ENCODE data around the gene BSPRY. TPM values are rescaled to one million over a fixed set of nuclear protein-coding genes. Genes with fewer than 3 reads are reported as not detected.
A peak's percentile ranks its signal among the peaks of the same experiment; 100 is the strongest.

BSPRY gene
- total RNA-seq, 2 experiments from 2014 or later = 5.7 to 6.6 TPM

- POLR2A ChIA-PET = no interaction called here
- Mint-ChIP-seq H3K27me3 (no peaks in the 10 kb centered on the region), H3K9me3 (ENCODE audit: low read depth) (no peaks in the 10 kb centered on the region), H3K4me1 (peaks cover 38% of the 10 kb centered on the region), H3K36me3 (ENCODE audit: low read depth) (no peaks in the 10 kb centered on the region), H3K27ac (no peak overlapping the region), H3K4me3 (no peak overlapping the region)
- ATAC-seq (no peak), DNase-seq (no peak)
- intact Hi-C loops (cut with DNase I, micrococcal nuclease) = loop anchor here (2.0 to 10.0 kb wide), 5 partner anchors 35 to 855 kb away; partner anchors contain the start of genes C9orf43 (in 1 of the 2), FKBP15 (in 1 of the 2), HDHD3 (in 1 of the 2) and KIAA1958 (in 1 of the 2)
- CTCF ChIA-PET = interaction anchor here (0.9 kb wide), 2 partner anchors 121 to 316 kb away, joined by 4 read pairs; partner anchors contain the start of genes FKBP15 and SLC31A1
These were observed 7.5 kb upstream of the BSPRY start for GRCh38 chr9:113341712-113342410.

GRCh38 chr9:113343732-113344231 lies 5.6 kb upstream of the BSPRY start:
- ChIA-PET POLR2A (no interaction called here), CTCF (interaction anchor here (0.6 kb wide), 1 partner anchor 74 kb away, joined by 3 read pairs; no protein-coding TSS in a partner anchor)
- DNase-seq = peak; percentile 37
- Mint-ChIP-seq H3K27ac (no peak overlapping the region), H3K36me3 (ENCODE audit: low read depth) (no peaks in the 10 kb centered on the region), H3K27me3 (peaks cover 3% of the 10 kb centered on the region), H3K4me3 (no peak overlapping the region), H3K9me3 (ENCODE audit: low read depth) (no peaks in the 10 kb centered on the region), H3K4me1 (peaks cover 43% of the 10 kb centered on the region)
- intact Hi-C loops (cut with DNase I, micrococcal nuclease) = loop anchor here (5.0 to 10.0 kb wide), 2 partner anchors 34 to 289 kb away; partner anchors contain the start of genes HDHD3 (in 1 of the 2) and ZFP37 (in 1 of the 2)
- ATAC-seq = no peak

GRCh38 chr9:113345190-113345589 lies 4.2 kb upstream of the BSPRY start:
- Mint-ChIP-seq H3K4me1 (peaks cover 44% of the 10 kb centered on the region), H3K27me3 (peaks cover 10% of the 10 kb centered on the region), H3K9me3 (ENCODE audit: low read depth) (no peaks in the 10 kb centered on the region), H3K27ac (peak overlapping the region; percentile 1), H3K36me3 (ENCODE audit: low read depth) (no peaks in the 10 kb centered on the region), H3K4me3 (no peak overlapping the region)
- no peak for ATAC-seq
- ChIA-PET CTCF (interaction anchor here (0.6 to 2.1 kb wide), 3 partner anchors 24 to 68 kb away, joined by 3 to 8 read pairs (median 4); partner anchors contain the start of genes C9orf43 and POLE3), POLR2A (no interaction called here)
- intact Hi-C loops (cut with DNase I, micrococcal nuclease) = loop anchor here in 1 of 2 experiments (5.0 to 10.0 kb wide), 2 partner anchors 193 to 290 kb away; partner anchors contain the start of genes SLC31A2 and ZFP37
- no peak for DNase-seq

GRCh38 chr9:113345671-113346070 lies 3.7 kb upstream of the BSPRY start:
- Mint-ChIP-seq H3K27ac (no peak overlapping the region), H3K4me1 (peaks cover 44% of the 10 kb centered on the region)
- POLR2A ChIA-PET = no interaction called here

GRCh38 chr9:113348437-113348836 lies 904 bp upstream of the BSPRY start:
- no peaks in the 10 kb centered on the region for H3K36me3 Mint-ChIP-seq (ENCODE audit: low read depth)
- ATAC-seq (no peak), DNase-seq (no peak)
- ChIA-PET POLR2A (no interaction called here), CTCF (interaction anchor here (0.6 to 2.8 kb wide), 7 partner anchors 9 to 310 kb away, joined by 3 to 11 read pairs (median 3); partner anchors contain the start of genes CDC26, PRPF4 and WDR31)
- H3K4me3 Mint-ChIP-seq = no peak overlapping the region
- intact Hi-C loops (cut with DNase I, micrococcal nuclease) = loop anchor here in 1 of 2 experiments (2.0 to 10.0 kb wide), 3 partner anchors 74 to 294 kb away; partner anchors contain the start of genes CDC26, PRPF4, SLC31A2 and ZFP37
- H3K27ac Mint-ChIP-seq = no peak overlapping the region
- peaks cover 48% of the 10 kb centered on the region for H3K4me1 Mint-ChIP-seq
- H3K27me3 Mint-ChIP-seq = peaks cover 34% of the 10 kb centered on the region
- H3K9me3 Mint-ChIP-seq (ENCODE audit: low read depth) = no peaks in the 10 kb centered on the region

More at GRCh38 chr9:113345671-113346070, 3.7 kb upstream of the BSPRY start:
- peaks cover 14% of the 10 kb centered on the region for H3K27me3 Mint-ChIP-seq
- peak; percentile 8 for ATAC-seq
- CTCF ChIA-PET = interaction anchor here (1.2 to 2.1 kb wide), 2 partner anchors 65 to 69 kb away, joined by 4 to 8 read pairs; partner anchors contain the start of genes C9orf43 and POLE3
- no peak for DNase-seq
- H3K9me3 Mint-ChIP-seq (ENCODE audit: low read depth) = no peaks in the 10 kb centered on the region
- no peak overlapping the region for H3K4me3 Mint-ChIP-seq
- no peaks in the 10 kb centered on the region for H3K36me3 Mint-ChIP-seq (ENCODE audit: low read depth)
- intact Hi-C loops (cut with DNase I, micrococcal nuclease) = loop anchor here in 1 of 2 experiments (5.0 to 10.0 kb wide), 2 partner anchors 193 to 291 kb away; partner anchors contain the start of genes SLC31A2 and ZFP37

GRCh38 chr9:113349066-113349444 lies 286 bp upstream of the BSPRY start:
- H3K36me3 Mint-ChIP-seq (ENCODE audit: low read depth) = no peaks in the 10 kb centered on the region
- no peak overlapping the region for H3K27ac Mint-ChIP-seq
- H3K4me1 Mint-ChIP-seq = peaks cover 48% of the 10 kb centered on the region
- DNase-seq = no peak
- no peak for ATAC-seq
- CTCF ChIA-PET = interaction anchor here (0.9 to 2.8 kb wide), 4 partner anchors 9 to 79 kb away, joined by 3 to 11 read pairs (median 4); partner anchors contain the start of gene WDR31
- POLR2A ChIA-PET = interaction anchor here (1.3 kb wide), 1 partner anchor 9 kb away, joined by 5 read pairs; the partner anchor contains the start of gene WDR31
- H3K9me3 Mint-ChIP-seq (ENCODE audit: low read depth) = no peaks in the 10 kb centered on the region
- peak overlapping the region; percentile 66 for H3K4me3 Mint-ChIP-seq
- peaks cover 37% of the 10 kb centered on the region for H3K27me3 Mint-ChIP-seq
- intact Hi-C loops (cut with DNase I, micrococcal nuclease) = loop anchor here in 1 of 2 experiments (1.0 to 10.0 kb wide), 5 partner anchors 9 to 294 kb away; partner anchors contain the start of genes CDC26, PRPF4, SLC31A2 and WDR31

GRCh38 chr9:113350107-113350661 lies 843 bp downstream of the BSPRY start:
- DNase-seq = peak; percentile 37
- ATAC-seq = peak; percentile 20
- Mint-ChIP-seq H3K27ac (peak overlapping the region; percentile 71), H3K4me3 (peak overlapping the region; percentile 75), H3K4me1 (peaks cover 44% of the 10 kb centered on the region), H3K36me3 (ENCODE audit: low read depth) (no peaks in the 10 kb centered on the region), H3K27me3 (peaks cover 37% of the 10 kb centered on the region), H3K9me3 (ENCODE audit: low read depth) (no peaks in the 10 kb centered on the region)
- ChIA-PET CTCF (interaction anchor here (0.5 to 2.8 kb wide), 10 partner anchors 10 to 766 kb away, joined by 3 to 11 read pairs (median 4); partner anchors contain the start of gene WDR31), POLR2A (interaction anchor here (0.7 to 1.9 kb wide), 4 partner anchors 10 to 60 kb away, joined by 3 to 6 read pairs (median 4); partner anchors contain the start of genes C9orf43, POLE3 and WDR31)
- intact Hi-C loops (cut with DNase I, micrococcal nuclease) = loop anchor here (1.0 to 2.0 kb wide), 3 partner anchors 10 to 61 kb away; partner anchors contain the start of genes ALAD (in 1 of the 2), C9orf43 (in 1 of the 2), POLE3 (in 1 of the 2) and WDR31 (in 1 of the 2)

- Mint-ChIP-seq H3K27ac (peak overlapping the region; percentile 71), H3K4me1 (peaks cover 36% of the 10 kb centered on the region), H3K36me3 (ENCODE audit: low read depth) (no peaks in the 10 kb centered on the region), H3K9me3 (ENCODE audit: low read depth) (no peaks in the 10 kb centered on the region), H3K4me3 (peak overlapping the region; percentile 75), H3K27me3 (peaks cover 37% of the 10 kb centered on the region)
- ChIA-PET POLR2A (interaction anchor here (0.6 to 1.9 kb wide), 5 partner anchors 10 to 481 kb away, joined by 3 to 6 read pairs (median 4); partner anchors contain the start of genes C9orf43, POLE3 and WDR31), CTCF (interaction anchor here (0.6 to 2.8 kb wide), 10 partner anchors 11 to 766 kb away, joined by 3 to 11 read pairs (median 4); partner anchors contain the start of genes HDHD3 and WDR31)
- ATAC-seq (peak; percentile 47), DNase-seq (peak; percentile 67)
- intact Hi-C loops (cut with DNase I, micrococcal nuclease) = loop anchor here (1.0 to 2.0 kb wide), 4 partner anchors 10 to 60 kb away; partner anchors contain the start of genes ALAD (in 1 of the 2), C9orf43 (in 1 of the 2), POLE3 (in 1 of the 2) and WDR31 (in 1 of the 2)
These were observed 1.6 kb downstream of the BSPRY start for GRCh38 chr9:113350937-113351336.

- H3K9me3 Mint-ChIP-seq (ENCODE audit: low read depth) = no peaks in the 10 kb centered on the region
- no peak overlapping the region for H3K27ac Mint-ChIP-seq
- H3K36me3 Mint-ChIP-seq (ENCODE audit: low read depth) = no peaks in the 10 kb centered on the region
- intact Hi-C loops (cut with DNase I, micrococcal nuclease) = no loop called here
- no peak overlapping the region for H3K4me3 Mint-ChIP-seq
- POLR2A ChIA-PET = interaction anchor here (0.6 to 0.8 kb wide), 2 partner anchors 12 to 18 kb away, joined by 3 read pairs; partner anchors contain the start of gene WDR31
- H3K27me3 Mint-ChIP-seq = peaks cover 44% of the 10 kb centered on the region
- H3K4me1 Mint-ChIP-seq = peaks cover 33% of the 10 kb centered on the region
- DNase-seq (no peak), ATAC-seq (no peak)
- CTCF ChIA-PET = interaction anchor here (0.6 to 1.4 kb wide), 6 partner anchors 15 to 1647 kb away, joined by 3 to 4 read pairs (median 3); partner anchors contain the start of gene HDHD3
These were observed 2.7 kb downstream of the BSPRY start for GRCh38 chr9:113352006-113352405.

GRCh38 chr9:113352411-113352810 lies 3.1 kb downstream of the BSPRY start:
- peak overlapping the region; percentile 8 for H3K27ac Mint-ChIP-seq
- ChIA-PET CTCF (interaction anchor here (0.6 to 1.4 kb wide), 4 partner anchors 15 to 251 kb away, joined by 3 to 4 read pairs (median 4); partner anchors contain the start of gene HDHD3), POLR2A (interaction anchor here (0.6 kb wide), 1 partner anchor 226 kb away, joined by 3 read pairs; no protein-coding TSS in a partner anchor)
- no peak for ATAC-seq
- intact Hi-C loops (cut with DNase I, micrococcal nuclease) = no loop called here
- DNase-seq = no peak
- no peak overlapping the region for H3K4me3 Mint-ChIP-seq
- no peaks in the 10 kb centered on the region for H3K9me3 Mint-ChIP-seq (ENCODE audit: low read depth)
- peaks cover 33% of the 10 kb centered on the region for H3K4me1 Mint-ChIP-seq
- no peaks in the 10 kb centered on the region for H3K36me3 Mint-ChIP-seq (ENCODE audit: low read depth)
- H3K27me3 Mint-ChIP-seq = peaks cover 44% of the 10 kb centered on the region
